HepG2 (cell line): ENCODE measurements around the gene ISOC2. TPM values are rescaled to one million over a fixed set of nuclear protein-coding genes. Genes with fewer than 3 reads are reported as not detected.

ENCODE experiments used
- BCL6 ChIP-seq: IDR thresholded peaks from 2 replicates; pipeline ENCODE4 v1.6.1; 2016; ENCODE audit warnings: missing genetic modification reagents, missing compliant biosample characterization
- CEBPB ChIP-seq: IDR thresholded peaks from 2 replicates; pipeline ENCODE4 v1.6.1; 2011; ENCODE audit warnings: low read depth, low read length, improper control_type of control experiment, borderline replicate concordance
- CENPX ChIP-seq: sonication (generic); formaldehyde crosslinking; IDR thresholded peaks from 2 replicates; pipeline ENCODE4 v1.9.0; 2021; ENCODE audit warnings: mild to moderate bottlenecking, missing genetic modification reagents, moderate library complexity
- FOXA1 ChIP-seq, 2 experiments: fragments of 450-650 bp in 1 of 2; sonication (generic) in 1 of 2; formaldehyde crosslinking in 1 of 2; IDR thresholded peaks; 2 replicates each; pipeline versions ENCODE4 v1.4.0 to v1.6.1; 2016 to 2020; ENCODE audit warnings: missing genetic modification reagents in 1 of 2
- KLF9 ChIP-seq: IDR thresholded peaks from 2 replicates; pipeline ENCODE4 v1.6.1; 2016; ENCODE audit warnings: low read depth
- MAZ ChIP-seq, 2 experiments: sonication (generic) in 1 of 2; formaldehyde crosslinking in 1 of 2; IDR thresholded peaks; 2 replicates each; pipeline versions ENCODE4 v1.5.0 to v1.6.1; 2012 to 2020; ENCODE audit warnings: low read depth in 2 of 2, mild to moderate bottlenecking in 2 of 2, borderline replicate concordance in 1 of 2, improper control_type of control experiment in 1 of 2, low read length in 1 of 2, missing genetic modification reagents in 1 of 2, moderate library complexity in 1 of 2
- PHF20 ChIP-seq: sonication (generic); formaldehyde crosslinking; IDR thresholded peaks from 2 replicates; pipeline ENCODE4 v1.5.0; 2020; ENCODE audit warnings: mild to moderate bottlenecking, missing genetic modification reagents
- PITX1 ChIP-seq: sonication (generic); formaldehyde crosslinking; IDR thresholded peaks from 2 replicates; pipeline ENCODE4 v1.5.1; 2020; ENCODE audit warnings: mild to moderate bottlenecking, missing genetic modification reagents
- SNAI1 ChIP-seq: sonication (generic); formaldehyde crosslinking; IDR thresholded peaks from 2 replicates; pipeline ENCODE4 v1.5.0; 2020; ENCODE audit warnings: mild to moderate bottlenecking, missing genetic modification reagents, borderline replicate concordance
- SNRNP70 ChIP-seq: fragments of 200-400 bp; formaldehyde crosslinking; IDR thresholded peaks from 2 replicates; pipeline ENCODE4 v1.6.1; 2017; ENCODE audit warnings: mild to moderate bottlenecking, low read depth, low read length, moderate library complexity
- SPEN ChIP-seq: sonication (generic); formaldehyde crosslinking; IDR thresholded peaks from 2 replicates; pipeline ENCODE4 v1.5.1; 2020; ENCODE audit warnings: low read depth, mild to moderate bottlenecking, missing genetic modification reagents
- ZNF138 ChIP-seq: sonication (generic); formaldehyde crosslinking; IDR thresholded peaks from 2 replicates; pipeline ENCODE4 v1.5.0; 2020; ENCODE audit warnings: mild to moderate bottlenecking, low read depth, missing genetic modification reagents
- ZNF292 ChIP-seq: sonication (generic); formaldehyde crosslinking; IDR thresholded peaks from 2 replicates; pipeline ENCODE4 v1.8.1; 2022; ENCODE audit warnings: mild to moderate bottlenecking, low read depth, missing genetic modification reagents, borderline replicate concordance
- ZNF558 ChIP-seq: sonication (generic); formaldehyde crosslinking; IDR thresholded peaks from 2 replicates; pipeline ENCODE4 v1.9.0; 2022; ENCODE audit warnings: mild to moderate bottlenecking, missing genetic modification reagents, borderline replicate concordance
- ZNF660 ChIP-seq: sonication (generic); formaldehyde crosslinking; IDR thresholded peaks from 2 replicates; pipeline ENCODE4 v1.5.1; 2020; ENCODE audit warnings: mild to moderate bottlenecking, low read depth, missing genetic modification reagents, borderline replicate concordance
- ZNF703 ChIP-seq: sonication (generic); formaldehyde crosslinking; IDR thresholded peaks from 2 replicates; pipeline ENCODE4 v1.5.1; 2020; ENCODE audit warnings: missing genetic modification reagents, mild to moderate bottlenecking, moderate library complexity, borderline replicate concordance
- ZSCAN20 ChIP-seq: sonication (generic); formaldehyde crosslinking; IDR thresholded peaks from 2 replicates; pipeline ENCODE4 v1.4.0; 2020; ENCODE audit warnings: missing genetic modification reagents, mild to moderate bottlenecking, borderline replicate concordance
- ZSCAN30 ChIP-seq: sonication (generic); formaldehyde crosslinking; IDR thresholded peaks from 2 replicates; pipeline ENCODE4 v1.5.0; 2020; ENCODE audit warnings: mild to moderate bottlenecking, missing genetic modification reagents
- polyA plus RNA-seq, 8 experiments: library from polyadenylated mRNA; depleted of rRNA in 3 of 8; stranded (reverse) in 7 of 8; unstranded in 1 of 8; fragments of >200 nt; fragmentation: Illumina TruSeq in 4 of 8; extraction: Trizol in 4 of 8; gene quantifications; 2 replicates each; pipeline versions ENCODE4 v1.2.1 to v1.2.3, GENCODE V29; 2011 to 2016; ENCODE audit warnings: low read depth in 4 of 8, missing spikeins in 1 of 8, mixed read lengths in 1 of 8; ENCODE audit not compliant: insufficient read depth in 1 of 8
- total RNA-seq, 5 experiments: library from RNA; depleted of rRNA; stranded (reverse); fragments of >200 nt; fragmentation: Illumina TruSeq; extraction: Trizol; gene quantifications; 2 replicates each; pipeline ENCODE4 v1.2.3, GENCODE V29; 2016; ENCODE audit warnings: low read depth in 1 of 5
- TF ChIP-seq, protein P1 (sequence below): sonication (generic); formaldehyde crosslinking; IDR thresholded peaks from 2 replicates; pipeline ENCODE4 v1.4.0; 2020; ENCODE audit warnings: mild to moderate bottlenecking, missing genetic modification reagents
- TF ChIP-seq, protein P2 (sequence below), 2 experiments: sonication (generic) in 1 of 2; formaldehyde crosslinking in 1 of 2; IDR thresholded peaks; 2 replicates each; pipeline versions ENCODE4 v1.4.0 to v1.6.1; 2018 to 2020; ENCODE audit warnings: missing genetic modification reagents in 2 of 2, borderline replicate concordance in 1 of 2, low read depth in 1 of 2, mild to moderate bottlenecking in 1 of 2, missing biosample characterization in 1 of 2
- TF ChIP-seq, protein P3 (sequence below): sonication (generic); formaldehyde crosslinking; conservative IDR thresholded peaks from 2 replicates; pipeline ENCODE4 v1.4.0; 2020; ENCODE audit warnings: mild to moderate bottlenecking, missing genetic modification reagents, moderate library complexity

ISOC2 gene
- total and polyA plus RNA-seq, 2 of the 13 experiments (the other 11 are each of a cell fraction or from before 2014, with no cell fraction given) = 76.8 to 105 TPM

DNA sequence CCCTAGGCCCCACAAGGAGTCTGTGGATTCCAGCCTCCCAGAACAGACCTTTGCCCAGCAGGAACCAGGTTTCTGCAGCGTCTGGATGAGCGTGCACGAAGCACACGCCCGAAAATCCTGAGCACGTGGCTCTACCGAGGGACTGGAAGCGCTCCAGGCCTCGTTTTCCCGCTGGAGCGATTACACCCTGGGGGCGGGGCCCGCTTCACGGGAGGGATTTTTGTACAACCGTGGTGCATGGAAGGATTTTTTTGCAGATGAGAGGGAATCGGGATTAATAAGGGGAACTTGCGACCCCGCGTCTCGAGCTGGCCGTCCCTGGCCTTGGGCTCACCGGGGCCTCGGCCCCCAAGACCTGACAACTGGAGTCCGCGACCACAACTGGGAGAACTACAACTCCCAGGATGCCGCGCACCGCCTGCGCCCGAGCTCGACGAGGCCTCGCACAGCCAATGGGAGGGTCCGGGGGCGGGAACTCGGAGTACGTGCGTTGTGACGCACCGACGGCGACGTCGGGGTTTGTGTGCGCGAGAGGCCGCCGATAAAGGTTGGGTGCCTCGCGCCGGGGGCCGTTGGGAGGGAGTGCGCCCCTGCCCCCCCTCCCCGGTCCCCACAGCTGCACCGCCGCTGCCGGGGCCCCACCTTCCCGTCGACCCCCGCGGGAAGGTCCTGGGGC, 14.8 kb upstream of the ISOC2 start, which contains the start of gene ZNF628 (continued):
- TF ChIP-seq, protein P1, sequence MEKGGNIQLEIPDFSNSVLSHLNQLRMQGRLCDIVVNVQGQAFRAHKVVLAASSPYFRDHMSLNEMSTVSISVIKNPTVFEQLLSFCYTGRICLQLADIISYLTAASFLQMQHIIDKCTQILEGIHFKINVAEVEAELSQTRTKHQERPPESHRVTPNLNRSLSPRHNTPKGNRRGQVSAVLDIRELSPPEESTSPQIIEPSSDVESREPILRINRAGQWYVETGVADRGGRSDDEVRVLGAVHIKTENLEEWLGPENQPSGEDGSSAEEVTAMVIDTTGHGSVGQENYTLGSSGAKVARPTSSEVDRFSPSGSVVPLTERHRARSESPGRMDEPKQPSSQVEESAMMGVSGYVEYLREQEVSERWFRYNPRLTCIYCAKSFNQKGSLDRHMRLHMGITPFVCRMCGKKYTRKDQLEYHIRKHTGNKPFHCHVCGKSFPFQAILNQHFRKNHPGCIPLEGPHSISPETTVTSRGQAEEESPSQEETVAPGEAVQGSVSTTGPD (CRISPR knock-in tag) = 0 out of 2 replicates have a peak, but pooled peaks have one; percentile 73
- TF ChIP-seq ZNF138 (CRISPR knock-in tag) (0 out of 2 replicates have a peak, but pooled peaks have one; percentile 39), SPEN (peak; percentile 84; the same call in 1 of the 2 replicates), SNRNP70 (no peak), MAZ (IDR thresholded peaks at IDR 0.05; ENCODE audit: borderline replicate concordance, low read depth, low read length) (peak; percentile 89; the same call in 1 of the 2 replicates), MAZ (CRISPR knock-in tag; IDR thresholded peaks at IDR 0.05; ENCODE audit: low read depth) (peak; percentile 64), BCL6 (no peak; the same call in 1 of the 2 replicates), ZSCAN30 (CRISPR knock-in tag) (no peak), CENPX (no peak), CEBPB (no peak), PITX1 (CRISPR knock-in tag) (peak; percentile 49; the same call in 1 of the 2 replicates), PHF20 (peak; percentile 73), ZNF558 (CRISPR knock-in tag) (peak; percentile 92; the same call in 1 of the 2 replicates), KLF9 (CRISPR knock-in tag) (0 out of 2 replicates have a peak, but pooled peaks have one; percentile 55), ZSCAN20 (CRISPR knock-in tag) (no peak; the same call in 1 of the 2 replicates), ZNF660 (CRISPR knock-in tag) (no peak), FOXA1 (IDR thresholded peaks at IDR 0.05) (no peak), FOXA1 (CRISPR knock-in tag; IDR thresholded peaks at IDR 0.05) (no peak), ZNF703 (0 out of 2 replicates have a peak, but pooled peaks have one; percentile 85), SNAI1 (peak; percentile 34; the same call in 1 of the 2 replicates), ZNF292 (CRISPR knock-in tag) (0 out of 2 replicates have a peak, but pooled peaks have one; percentile 47)
- TF ChIP-seq, protein P2, sequence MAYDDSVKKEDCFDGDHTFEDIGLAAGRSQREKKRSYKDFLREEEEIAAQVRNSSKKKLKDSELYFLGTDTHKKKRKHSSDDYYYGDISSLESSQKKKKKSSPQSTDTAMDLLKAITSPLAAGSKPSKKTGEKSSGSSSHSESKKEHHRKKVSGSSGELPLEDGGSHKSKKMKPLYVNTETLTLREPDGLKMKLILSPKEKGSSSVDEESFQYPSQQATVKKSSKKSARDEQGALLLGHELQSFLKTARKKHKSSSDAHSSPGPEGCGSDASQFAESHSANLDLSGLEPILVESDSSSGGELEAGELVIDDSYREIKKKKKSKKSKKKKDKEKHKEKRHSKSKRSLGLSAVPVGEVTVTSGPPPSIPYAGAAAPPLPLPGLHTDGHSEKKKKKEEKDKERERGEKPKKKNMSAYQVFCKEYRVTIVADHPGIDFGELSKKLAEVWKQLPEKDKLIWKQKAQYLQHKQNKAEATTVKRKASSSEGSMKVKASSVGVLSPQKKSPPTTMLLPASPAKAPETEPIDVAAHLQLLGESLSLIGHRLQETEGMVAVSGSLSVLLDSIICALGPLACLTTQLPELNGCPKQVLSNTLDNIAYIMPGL (CRISPR knock-in tag; IDR thresholded peaks at IDR 0.05; ENCODE audit: borderline replicate concordance in 1 of 2, low read depth in 1 of 2) = peak; percentile 51 to 59; a peak in 3 of 4 replicates
- TF ChIP-seq, protein P3, sequence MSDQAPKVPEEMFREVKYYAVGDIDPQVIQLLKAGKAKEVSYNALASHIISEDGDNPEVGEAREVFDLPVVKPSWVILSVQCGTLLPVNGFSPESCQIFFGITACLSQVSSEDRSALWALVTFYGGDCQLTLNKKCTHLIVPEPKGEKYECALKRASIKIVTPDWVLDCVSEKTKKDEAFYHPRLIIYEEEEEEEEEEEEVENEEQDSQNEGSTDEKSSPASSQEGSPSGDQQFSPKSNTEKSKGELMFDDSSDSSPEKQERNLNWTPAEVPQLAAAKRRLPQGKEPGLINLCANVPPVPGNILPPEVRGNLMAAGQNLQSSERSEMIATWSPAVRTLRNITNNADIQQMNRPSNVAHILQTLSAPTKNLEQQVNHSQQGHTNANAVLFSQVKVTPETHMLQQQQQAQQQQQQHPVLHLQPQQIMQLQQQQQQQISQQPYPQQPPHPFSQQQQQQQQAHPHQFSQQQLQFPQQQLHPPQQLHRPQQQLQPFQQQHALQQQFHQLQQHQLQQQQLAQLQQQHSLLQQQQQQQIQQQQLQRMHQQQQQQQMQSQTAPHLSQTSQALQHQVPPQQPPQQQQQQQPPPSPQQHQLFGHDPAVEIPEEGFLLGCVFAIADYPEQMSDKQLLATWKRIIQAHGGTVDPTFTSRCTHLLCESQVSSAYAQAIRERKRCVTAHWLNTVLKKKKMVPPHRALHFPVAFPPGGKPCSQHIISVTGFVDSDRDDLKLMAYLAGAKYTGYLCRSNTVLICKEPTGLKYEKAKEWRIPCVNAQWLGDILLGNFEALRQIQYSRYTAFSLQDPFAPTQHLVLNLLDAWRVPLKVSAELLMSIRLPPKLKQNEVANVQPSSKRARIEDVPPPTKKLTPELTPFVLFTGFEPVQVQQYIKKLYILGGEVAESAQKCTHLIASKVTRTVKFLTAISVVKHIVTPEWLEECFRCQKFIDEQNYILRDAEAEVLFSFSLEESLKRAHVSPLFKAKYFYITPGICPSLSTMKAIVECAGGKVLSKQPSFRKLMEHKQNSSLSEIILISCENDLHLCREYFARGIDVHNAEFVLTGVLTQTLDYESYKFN = peak; percentile 40; the same call in 1 of the 2 replicates
